ENCODE measurements around the gene TMEM40.
"Not testable (repeated sequence)": the region's sequence is repeated elsewhere in the genome, so short reads cannot be mapped to it uniquely, and the experiment has no call there.

TMEM40 gene

GRCh38 chr3:12716605-12717151 is 42.4 kb downstream of the TMEM40 start:
- no peak for DNase-seq (ENCODE audit: low spot score)

DNA sequence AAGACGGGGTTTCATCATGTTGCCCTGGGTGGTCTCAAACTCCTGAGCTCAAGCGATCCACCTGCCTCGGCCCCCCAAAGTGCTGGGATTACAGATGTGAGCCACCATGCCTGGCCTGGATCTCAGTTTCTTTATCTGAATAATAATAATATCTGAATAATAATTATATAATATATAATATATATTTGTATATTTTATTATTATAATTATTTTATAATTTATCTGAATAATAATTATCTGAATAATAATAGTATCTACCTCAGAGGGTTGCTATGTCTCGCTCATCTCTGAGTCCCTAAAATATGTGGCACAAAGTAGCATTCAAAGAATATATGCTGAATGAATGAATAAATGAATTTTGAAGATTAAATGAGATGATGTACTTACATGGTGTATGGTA is 44.8 kb downstream of the TMEM40 start:
- DNase-seq (ENCODE audit: low spot score) = no peak

- no peak for DNase-seq (ENCODE audit: low spot score)
Observed at GRCh38 chr3:12710062-12710461, 49.0 kb downstream of the TMEM40 start.

DNA sequence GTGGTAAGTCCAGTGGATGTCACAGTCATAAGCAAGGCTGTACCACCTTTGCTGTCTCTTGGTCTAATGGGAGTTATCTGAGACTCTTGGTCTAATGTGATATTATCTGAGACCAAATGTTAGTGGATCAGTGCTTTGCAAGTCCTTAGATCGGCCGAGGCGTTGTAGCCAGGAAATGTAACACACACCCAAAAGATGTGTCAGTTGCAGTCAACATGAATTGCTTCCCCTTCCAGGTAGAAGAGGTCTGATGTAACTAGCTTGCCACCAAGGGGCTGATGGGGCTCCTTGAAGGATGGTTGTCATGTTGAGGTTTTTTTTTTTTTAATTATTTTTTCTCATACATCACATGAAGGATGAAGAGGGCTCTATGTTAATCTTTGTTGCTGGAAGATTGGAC is 49.7 kb downstream of the TMEM40 start:
- no peak for DNase-seq (ENCODE audit: low spot score)

DNA sequence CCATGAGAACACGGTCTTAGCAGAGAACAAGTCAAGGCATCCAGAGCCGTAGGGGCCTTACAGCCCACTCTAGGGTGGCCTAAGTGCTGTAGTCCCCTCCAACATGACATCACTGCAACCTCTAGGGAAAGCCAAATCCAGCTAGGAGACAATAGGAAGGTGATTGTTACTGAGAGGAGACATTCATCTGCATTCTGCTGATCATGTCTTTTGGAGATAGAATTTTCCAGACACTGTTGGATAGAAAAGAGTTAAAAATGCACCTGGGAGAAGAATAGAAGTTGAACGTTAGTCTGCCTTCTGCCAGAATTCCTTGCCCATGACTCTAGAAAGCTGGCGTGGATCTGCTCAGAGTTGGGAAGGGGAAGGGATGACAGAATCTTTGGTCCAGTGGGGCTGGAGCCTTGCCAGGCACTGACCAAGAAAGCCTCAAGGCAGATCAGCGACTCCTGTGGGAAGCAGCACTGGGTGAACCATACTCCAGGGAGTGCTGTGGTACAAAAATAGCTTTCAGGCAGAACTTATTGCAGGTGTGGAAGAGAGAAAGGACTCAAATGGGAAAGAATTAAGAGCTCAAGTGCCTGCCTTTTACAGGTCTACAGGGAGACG is 50.4 kb downstream of the TMEM40 start:
- DNase-seq (ENCODE audit: low spot score) = peak; percentile 17

- DNase-seq (ENCODE audit: low spot score) = no peak
Observed at GRCh38 chr3:12707449-12707848, 51.6 kb downstream of the TMEM40 start.

GRCh38 chr3:12706504-12707253 is 52.4 kb downstream of the TMEM40 start:
- peak; percentile 54 for DNase-seq (ENCODE audit: low spot score)

- DNase-seq (ENCODE audit: low spot score) = no peak
Observed at GRCh38 chr3:12705981-12706380, 53.1 kb downstream of the TMEM40 start.

DNA sequence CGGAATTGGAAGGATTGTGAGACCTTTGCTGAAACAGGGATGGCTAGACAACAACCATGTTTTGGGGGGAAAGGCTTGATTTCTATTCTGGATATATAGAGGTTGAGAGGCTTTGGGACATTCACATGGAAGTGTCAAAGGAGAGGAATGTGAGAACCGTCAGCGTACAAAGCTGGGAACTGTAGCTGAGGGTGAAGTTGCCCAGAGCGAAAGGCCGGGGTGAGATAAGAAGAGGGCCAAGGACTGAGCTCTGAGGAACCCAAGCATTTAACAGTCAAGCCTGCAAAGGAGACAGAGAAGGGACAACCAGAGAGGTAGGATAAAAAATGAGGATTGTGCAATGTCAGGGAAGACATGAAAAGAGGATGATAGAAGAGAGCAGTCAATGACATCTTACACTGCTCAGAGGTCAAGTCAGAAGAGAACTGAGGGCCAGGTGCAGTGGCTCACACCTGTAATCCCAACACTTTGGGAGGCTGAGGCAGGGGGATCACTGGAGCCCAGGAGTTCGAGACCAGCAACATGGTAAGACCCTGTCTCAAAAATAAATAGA is 53.6 kb downstream of the TMEM40 start:
- DNase-seq (ENCODE audit: low spot score) = no peak

DNA sequence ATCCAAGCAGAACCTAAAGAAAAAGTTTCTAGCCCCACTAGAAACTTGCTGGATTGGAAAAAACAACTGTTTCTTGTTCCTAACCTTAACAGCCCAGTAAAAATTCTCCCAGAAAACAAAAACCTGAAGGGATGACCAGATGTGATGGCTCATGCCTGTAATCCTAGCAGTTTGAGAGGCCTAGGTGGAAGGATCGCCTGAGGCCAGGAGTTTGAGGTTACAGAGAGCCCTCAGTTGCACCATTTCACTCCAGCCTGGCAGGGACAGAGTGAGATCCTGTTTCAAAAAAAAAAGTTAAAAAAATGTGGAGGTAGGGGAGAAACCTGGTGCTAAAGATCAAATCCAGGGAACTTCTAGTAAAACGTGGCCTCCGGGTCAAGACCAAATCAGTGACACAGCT is 56.6 kb downstream of the TMEM40 start:
- DNase-seq (ENCODE audit: low spot score) = no peak

GRCh38 chr3:12701601-12702000 is 57.5 kb downstream of the TMEM40 start:
- DNase-seq (ENCODE audit: low spot score) = not testable (repeated sequence)

GRCh38 chr3:12700800-12701199 is 58.3 kb downstream of the TMEM40 start:
- DNase-seq (ENCODE audit: low spot score) = no peak

DNA sequence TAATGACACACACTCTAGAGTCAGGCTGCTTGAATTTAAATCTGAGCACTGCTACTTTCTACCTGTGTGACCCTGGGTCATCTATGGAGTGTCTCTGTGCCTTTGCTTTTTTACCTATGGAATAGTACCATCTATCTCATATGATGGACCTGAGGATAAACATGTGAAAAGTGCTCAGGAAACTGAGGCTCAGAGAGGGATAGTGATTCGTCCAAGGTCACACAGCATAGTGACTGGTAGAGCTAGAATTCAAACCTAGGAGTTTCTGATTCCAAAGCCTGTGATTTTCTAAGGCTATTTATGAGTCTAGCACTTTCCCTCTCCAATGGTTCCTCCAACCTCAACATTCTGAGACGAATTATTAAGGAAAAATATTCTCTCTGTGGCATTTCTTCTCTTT is 63.1 kb downstream of the TMEM40 start:
- no peak for DNase-seq (ENCODE audit: low spot score)

GRCh38 chr3:12695112-12695511 is 63.9 kb downstream of the TMEM40 start:
- no peak for DNase-seq (ENCODE audit: low spot score)

DNA sequence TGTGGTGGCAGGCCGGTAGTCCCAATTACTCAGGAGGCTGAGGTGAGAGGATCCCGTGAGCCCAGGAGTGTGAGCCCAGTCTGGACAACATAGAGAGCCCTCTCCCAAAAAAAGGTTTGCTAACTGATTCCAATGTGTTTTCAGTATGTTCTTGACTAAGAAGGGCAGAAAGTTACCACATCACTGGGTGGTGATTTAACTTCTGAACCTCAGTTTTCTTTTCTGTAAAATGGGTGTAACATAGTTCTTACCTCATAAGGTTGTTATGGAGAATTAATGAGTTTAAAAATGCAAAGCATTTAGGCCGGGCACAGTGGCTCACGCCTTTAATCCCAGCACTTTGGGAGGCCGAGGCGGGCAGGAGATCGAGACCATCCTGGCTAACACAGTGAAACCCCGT is 66.6 kb downstream of the TMEM40 start:
- DNase-seq (ENCODE audit: low spot score) = no peak

- no peak for DNase-seq (ENCODE audit: low spot score)
Observed at GRCh38 chr3:12689997-12690711, 68.9 kb downstream of the TMEM40 start.

GRCh38 chr3:12687948-12688347 is 71.1 kb downstream of the TMEM40 start:
- no peak for DNase-seq (ENCODE audit: low spot score)

DNA sequence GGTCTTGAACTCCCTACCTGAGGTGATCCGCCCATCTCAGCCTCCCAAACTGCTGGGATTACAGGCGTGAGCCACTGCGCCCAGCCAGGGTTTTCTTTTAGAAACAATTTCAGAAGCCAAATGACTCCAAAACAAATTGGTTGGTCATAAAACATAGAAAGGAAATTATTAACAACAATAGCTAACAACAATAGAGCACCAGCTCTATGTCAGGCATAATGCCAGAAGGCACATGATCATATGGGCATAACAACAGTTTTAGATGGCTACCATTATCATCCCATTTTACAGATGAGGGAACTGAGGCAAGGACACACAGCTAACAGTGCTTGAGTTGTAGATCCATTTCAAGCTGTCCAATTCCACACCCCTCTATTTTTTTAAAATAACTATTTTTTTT is 73.0 kb downstream of the TMEM40 start:
- no peak for DNase-seq (ENCODE audit: low spot score)
